Epithelial cell of esophagus (primary cell): ENCODE measurements around the gene SMIM38.

Source experiments
- DNase-seq: peaks from one replicate; pipeline ENCODE4 v3.0.0; 2010; ENCODE audit warnings: low read depth
- H3K4me3 ChIP-seq: 2 replicates; pipeline ENCODE4 v1.5.1; 2011; ENCODE audit warnings: mild to moderate bottlenecking, low read length, control low read depth
- CTCF ChIP-seq: IDR thresholded peaks from 2 replicates; pipeline ENCODE4 v1.5.1; 2011; ENCODE audit warnings: low read depth, mild to moderate bottlenecking, low read length, control low read depth, inconsistent platforms; ENCODE audit not compliant: insufficient read depth; ENCODE audit errors: missing control alignments

SMIM38 gene

DNA sequence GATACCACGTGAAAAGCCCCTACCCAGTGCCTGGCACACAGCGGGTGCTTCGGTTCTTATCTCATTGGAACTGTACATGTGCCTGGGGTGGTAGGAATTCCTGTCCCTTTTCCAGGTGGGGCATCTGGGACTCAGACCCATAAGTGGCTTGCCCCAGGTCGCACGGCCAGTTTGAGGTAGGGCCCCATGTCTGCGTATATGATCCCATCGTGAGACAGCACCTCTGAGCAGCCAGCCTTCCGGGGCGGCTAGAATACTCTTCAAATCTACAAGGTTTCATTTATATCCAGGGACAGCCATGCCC lies 33.5 kb upstream of the SMIM38 start:
- no peak for TF ChIP-seq CTCF
- DNase-seq, result no peak

DNA sequence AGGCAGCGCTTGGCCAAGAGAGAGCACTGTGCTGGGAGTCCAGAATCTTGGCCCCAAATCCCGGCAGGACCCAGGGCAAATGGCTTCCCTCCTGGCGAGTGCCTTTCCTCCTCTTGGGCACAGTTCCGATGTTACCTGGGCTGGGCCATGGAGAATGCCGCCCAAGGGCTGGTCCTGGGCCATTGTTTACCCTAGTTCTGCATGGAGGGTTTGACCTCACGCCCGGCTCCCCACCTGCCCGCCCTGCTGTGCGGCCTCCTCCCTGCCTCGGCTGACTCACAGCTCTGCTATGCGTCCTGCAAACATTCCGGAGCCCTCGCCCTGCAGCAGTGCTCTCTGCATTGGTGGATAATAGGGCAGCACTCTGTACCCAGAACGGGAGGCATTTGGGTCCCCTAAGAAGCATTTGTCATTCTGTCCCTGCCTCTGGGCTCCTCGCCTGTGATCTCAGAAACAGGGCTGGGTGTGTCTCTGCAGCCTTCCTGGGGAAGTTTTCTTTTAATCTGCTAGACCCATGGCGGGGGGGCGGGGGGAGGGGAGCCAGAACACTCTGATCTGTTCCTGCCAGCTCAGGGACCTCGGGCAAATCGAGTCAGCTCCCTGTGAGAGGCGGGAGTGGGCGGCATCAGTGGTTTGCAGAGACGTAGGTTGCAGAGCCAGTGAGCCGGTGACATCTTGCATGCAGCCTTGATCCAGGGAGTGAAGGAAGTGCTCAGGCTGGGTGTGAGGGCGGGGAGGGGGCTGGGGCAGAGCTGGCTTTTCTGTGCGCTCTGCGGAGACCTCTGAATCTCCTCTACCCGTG lies 32.9 kb upstream of the SMIM38 start:
- no peak for TF ChIP-seq CTCF
- peak; percentile 90 for DNase-seq
- no peak overlapping the region for H3K4me3 ChIP-seq

More for the DNA sequence above, 33.5 kb upstream of the SMIM38 start:
- no peak overlapping the region for H3K4me3 ChIP-seq

GRCh38 chr11:69123593-69124545 lies 31.9 kb upstream of the SMIM38 start:
- no peak for DNase-seq
- no peak overlapping the region for H3K4me3 ChIP-seq
- TF ChIP-seq CTCF, result no peak

DNA sequence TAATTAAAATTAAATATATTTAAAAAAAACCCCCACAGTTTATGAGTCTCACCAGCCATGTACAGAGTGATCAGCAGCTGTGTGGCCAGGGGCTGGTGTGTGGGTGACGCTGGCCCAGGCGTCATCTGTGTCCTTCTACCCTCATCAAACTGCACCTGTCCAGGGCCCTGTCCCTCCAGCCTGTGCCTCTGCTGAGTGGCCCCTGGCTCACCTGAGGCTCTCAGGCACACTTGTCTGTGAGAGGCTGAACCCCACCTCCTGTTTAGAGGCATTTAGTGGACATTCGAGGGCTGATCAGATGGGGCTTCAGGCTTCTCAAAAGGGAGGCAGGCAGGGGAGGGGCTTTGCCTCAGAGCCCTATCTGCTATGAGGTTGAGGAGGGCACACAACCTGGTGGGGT lies 29.9 kb upstream of the SMIM38 start:
- TF ChIP-seq CTCF, result no peak
- no peak for DNase-seq
- H3K4me3 ChIP-seq, result no peak overlapping the region

GRCh38 chr11:69126286-69126685 lies 29.4 kb upstream of the SMIM38 start:
- H3K4me3 ChIP-seq, result no peak overlapping the region
- DNase-seq, result no peak
- no peak for TF ChIP-seq CTCF

DNA sequence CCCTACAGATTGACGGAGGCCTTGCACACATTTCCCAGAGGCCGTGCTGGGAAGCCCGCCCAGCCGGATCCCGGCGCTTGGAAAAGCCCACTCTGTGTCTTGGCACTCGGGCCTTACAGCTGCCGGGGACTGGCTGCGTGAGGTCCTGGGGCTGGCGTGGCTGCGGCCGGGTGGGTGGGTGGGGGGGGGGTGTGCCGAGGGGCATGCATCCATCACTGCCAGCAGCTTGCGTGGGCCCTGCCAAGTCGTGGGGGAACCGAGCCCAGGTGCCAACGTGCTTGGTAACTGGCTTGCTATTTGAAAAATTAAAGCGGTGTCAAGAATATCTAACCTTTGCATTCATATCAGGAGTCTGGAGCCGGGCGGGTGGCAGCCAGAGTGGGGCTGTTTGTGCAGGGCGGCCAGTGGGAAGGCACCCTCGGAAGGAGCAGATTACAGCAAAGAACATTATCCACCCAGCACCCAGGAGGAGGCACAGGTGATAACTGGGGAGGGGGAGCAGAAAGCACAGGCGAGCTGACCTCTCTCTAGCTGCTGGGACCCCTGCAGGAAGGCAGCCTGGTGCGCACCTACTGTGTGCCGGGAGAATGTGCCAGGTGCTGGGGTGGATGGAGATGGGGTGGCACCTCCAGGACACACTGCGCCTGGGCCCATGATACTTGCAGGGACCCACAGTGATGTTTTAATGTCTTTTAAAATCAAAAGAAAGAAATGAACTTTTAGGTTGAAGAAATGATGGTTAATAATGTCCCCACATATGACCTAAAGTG lies 28.5 kb upstream of the SMIM38 start:
- no peak overlapping the region for H3K4me3 ChIP-seq
- DNase-seq, result no peak
- TF ChIP-seq CTCF, result no peak
